Dermis microvascular lymphatic vessel endothelial cell (primary cell): ENCODE measurements around the gene CCDC184. TPM values are rescaled to one million over a fixed set of nuclear protein-coding genes. Genes with fewer than 3 reads are reported as not detected.
"Not testable (repeated sequence)": the region's sequence is repeated elsewhere in the genome, so short reads cannot be mapped to it uniquely, and the experiment has no call there.

Source experiments
- DNase-seq, 2 donors: peaks; one replicate each; pipeline versions ENCODE4 v3.0.0 to v3.0.0-alpha.2; 2010; ENCODE audit warnings: low read depth in 2 of 2
- total RNA-seq: library from RNA; depleted of rRNA; stranded (reverse); fragments of >200 nt; gene quantifications from 2 replicates; pipeline ENCODE4 v1.2.1, GENCODE V29; 2014

Gene CCDC184
- total RNA-seq, 1 donor from 2014 or later, result under 0.01 TPM

GRCh38 chr12:48203192-48203591 is 19.7 kb downstream of the CCDC184 start, which contains the start of gene OR10AD1:
Gene OR10AD1, minus strand, starts transcription at chr12:48203292. Its CDS starts 0 bp downstream, at chr12:48203292.
- no peak for DNase-seq

GRCh38 chr12:48209495-48209894 is 26.1 kb downstream of the CCDC184 start:
- DNase-seq, result not testable (repeated sequence)

GRCh38 chr12:48216785-48217184 is 33.3 kb downstream of the CCDC184 start:
- no peak for DNase-seq

GRCh38 chr12:48219631-48220030 is 36.2 kb downstream of the CCDC184 start:
- no peak for DNase-seq

- DNase-seq, result no peak
Measured at GRCh38 chr12:48220701-48221100, 37.3 kb downstream of the CCDC184 start.

- DNase-seq, result no peak
Measured at GRCh38 chr12:48221645-48222044, 38.2 kb downstream of the CCDC184 start.

- not testable (repeated sequence) for DNase-seq
Measured at GRCh38 chr12:48224533-48224932, 41.1 kb downstream of the CCDC184 start.

GRCh38 chr12:48231169-48231958 is 47.9 kb downstream of the CCDC184 start:
- not testable (repeated sequence) for DNase-seq

Other genes with a start within 250 kb of the CCDC184 start
- gene TMEM106C, start 220.0 kb upstream of the CCDC184 start, total RNA-seq, result 54.6 and 68.0 TPM in 2 replicates
- not detected in 2 replicates for gene COL2A1, start 179.2 kb upstream of the CCDC184 start, total RNA-seq
- gene SENP1, start 77.6 kb upstream of the CCDC184 start, total RNA-seq, result 9.6 and 11.1 TPM in 2 replicates
- gene PFKM, start 64.3 kb upstream of the CCDC184 start, total RNA-seq, result 36.3 and 45.3 TPM in 2 replicates
- 14.0 and 15.6 TPM in 2 replicates for gene ASB8, start 26.1 kb upstream of the CCDC184 start, total RNA-seq
- not detected in 2 replicates for gene OR10AD1, start 19.6 kb downstream of the CCDC184 start, total RNA-seq
- gene ZNF641, start 167.3 kb downstream of the CCDC184 start, total RNA-seq, result 0.51 and 1.0 TPM in 2 replicates